HG02943 (cell line): ENCODE data around the gene JAG2.
"Not testable (repeated sequence)": the region's sequence is repeated elsewhere in the genome, so short reads cannot be mapped to it uniquely, and the experiment has no call there.

Source experiments
- ATAC-seq: cut with Tn5 transposase; IDR thresholded peaks from one replicate; pipeline ENCODE4 v1.9.1; 2021; ENCODE audit warnings: mild to moderate bottlenecking, low read depth, moderate library complexity; ENCODE audit not compliant: unreplicated experiment

JAG2 gene

DNA sequence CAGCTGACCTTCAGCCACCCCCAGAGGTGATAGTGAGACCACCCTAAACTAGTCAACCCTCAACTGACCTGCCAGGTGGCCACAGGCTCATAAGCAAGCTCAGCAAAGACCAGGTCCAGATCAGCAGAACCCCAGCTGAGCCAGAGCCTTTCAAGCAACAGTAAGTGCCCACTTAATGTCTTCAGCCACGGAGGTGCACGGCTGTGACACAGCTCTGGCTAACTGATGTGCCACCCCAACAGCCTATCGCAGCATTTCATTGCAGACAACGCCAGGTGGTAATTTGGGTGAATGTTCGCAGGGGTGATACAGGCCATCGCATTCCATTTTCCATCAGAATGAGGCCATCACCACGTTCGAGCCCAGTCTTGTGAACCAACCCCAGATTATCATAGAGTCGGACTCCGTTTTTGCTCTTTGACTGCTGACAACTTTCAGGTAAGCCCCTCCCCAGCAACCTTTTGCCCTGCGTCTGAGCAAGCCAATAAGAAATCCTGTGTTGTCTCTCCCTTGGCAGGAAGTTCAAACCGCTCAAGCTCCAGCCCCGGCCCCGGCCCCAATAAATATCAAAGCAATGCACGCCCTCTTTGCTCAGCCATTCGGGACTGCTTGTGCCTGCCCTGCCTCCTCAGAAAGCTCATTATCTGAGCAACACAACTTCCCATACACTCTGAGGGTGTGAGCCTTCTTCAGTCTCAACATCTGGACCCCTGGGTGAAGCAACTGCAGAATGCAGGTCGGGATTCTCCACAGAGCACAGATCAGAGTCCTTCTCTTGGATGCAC, 44.4 kb downstream of the JAG2 start:
- no peak for ATAC-seq

GRCh38 chr14:105123064-105123665, 45.4 kb downstream of the JAG2 start:
- ATAC-seq = no peak

DNA sequence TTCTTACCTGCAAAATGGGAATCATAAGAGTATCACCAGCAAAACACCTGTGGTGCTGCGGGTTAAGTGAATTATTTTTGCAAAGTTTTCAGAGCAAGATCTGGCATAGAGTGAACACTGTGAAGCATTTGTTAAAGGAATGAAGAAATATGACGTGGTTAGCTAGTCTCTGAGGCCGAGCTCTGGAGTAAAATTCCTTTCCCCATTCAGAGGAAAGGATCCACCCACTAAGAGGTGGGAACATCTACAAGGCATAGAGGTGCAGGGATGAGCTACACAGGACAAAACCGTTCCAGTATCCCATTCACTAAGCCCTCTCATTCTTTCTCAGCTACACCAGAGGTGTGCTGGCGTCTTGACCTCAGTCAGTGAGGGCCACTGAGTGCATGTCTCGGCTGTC, 48.5 kb downstream of the JAG2 start:
- no peak for ATAC-seq

GRCh38 chr14:105119408-105120025, 49.1 kb downstream of the JAG2 start:
- ATAC-seq = no peak

DNA sequence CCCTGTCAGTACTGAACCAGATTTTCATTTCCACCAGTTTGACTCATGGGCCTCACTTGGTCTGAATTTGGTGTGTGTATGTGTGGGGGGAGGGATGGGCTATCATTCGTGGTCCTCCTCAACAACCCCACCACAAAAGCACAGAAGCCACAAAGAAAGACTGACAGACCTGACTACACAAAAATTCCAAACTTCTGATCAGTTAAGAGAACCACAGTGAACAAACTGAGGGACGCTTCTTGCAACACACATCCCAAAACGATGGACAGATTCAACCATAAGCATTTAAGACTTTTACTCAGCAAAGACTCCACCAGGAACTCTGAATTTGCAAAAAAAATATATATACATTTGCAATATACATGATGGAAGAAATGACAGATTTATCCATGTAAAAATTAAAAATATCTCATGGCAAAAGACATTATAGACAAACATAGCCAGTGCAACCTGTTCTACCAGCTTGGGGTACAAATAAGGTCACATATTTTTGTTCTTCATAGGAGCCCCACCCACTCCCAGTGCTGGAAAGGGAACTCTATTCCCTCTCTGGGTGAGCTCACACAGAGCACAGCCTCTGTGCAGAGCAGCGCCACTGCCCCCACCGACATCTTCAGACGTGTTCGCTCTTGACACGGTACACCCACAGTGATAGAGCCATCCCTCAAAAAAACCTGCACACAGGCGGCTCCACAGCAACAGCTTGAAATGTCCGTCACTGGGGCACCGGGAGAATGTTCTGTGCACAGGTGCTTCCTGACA, 49.7 kb downstream of the JAG2 start:
- ATAC-seq = no peak

DNA sequence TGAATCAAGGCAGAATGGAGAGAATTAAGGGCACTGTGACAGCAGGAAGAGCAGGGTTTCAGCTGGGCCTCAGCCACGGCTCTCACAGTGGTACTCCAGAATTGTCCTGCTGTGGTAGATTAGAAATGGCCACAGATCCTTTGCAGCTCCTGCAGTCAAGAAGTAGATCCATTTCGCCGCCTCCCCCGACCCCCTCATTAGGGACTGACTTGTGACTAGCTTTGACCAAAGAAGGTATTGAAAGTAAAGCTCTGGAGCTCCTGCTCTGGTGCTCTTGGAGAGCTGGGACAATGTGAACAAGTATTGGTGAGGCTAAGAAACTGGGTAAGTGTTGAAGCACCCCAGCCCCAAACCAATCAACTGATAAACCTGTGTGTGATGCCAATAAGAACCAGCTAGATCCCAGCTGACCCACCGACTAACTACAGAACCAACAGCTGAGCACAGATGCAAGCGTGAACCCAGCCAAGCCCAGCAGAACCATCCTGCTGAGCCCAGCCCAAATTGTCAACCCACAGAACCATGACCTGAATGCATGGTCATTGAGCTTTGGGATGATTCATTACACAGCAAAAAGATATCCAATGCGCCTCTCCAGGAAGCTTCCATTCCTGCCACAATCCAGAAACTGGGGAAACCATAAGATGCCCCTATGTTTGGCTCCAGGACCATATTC, 50.7 kb downstream of the JAG2 start:
- no peak for ATAC-seq

- no peak for ATAC-seq
These were observed 51.3 kb downstream of the JAG2 start for GRCh38 chr14:105117257-105117646.

GRCh38 chr14:105116451-105117256, 51.9 kb downstream of the JAG2 start:
- no peak for ATAC-seq

- ATAC-seq = not testable (repeated sequence)
These were observed 59.3 kb downstream of the JAG2 start for GRCh38 chr14:105109243-105109642.

DNA sequence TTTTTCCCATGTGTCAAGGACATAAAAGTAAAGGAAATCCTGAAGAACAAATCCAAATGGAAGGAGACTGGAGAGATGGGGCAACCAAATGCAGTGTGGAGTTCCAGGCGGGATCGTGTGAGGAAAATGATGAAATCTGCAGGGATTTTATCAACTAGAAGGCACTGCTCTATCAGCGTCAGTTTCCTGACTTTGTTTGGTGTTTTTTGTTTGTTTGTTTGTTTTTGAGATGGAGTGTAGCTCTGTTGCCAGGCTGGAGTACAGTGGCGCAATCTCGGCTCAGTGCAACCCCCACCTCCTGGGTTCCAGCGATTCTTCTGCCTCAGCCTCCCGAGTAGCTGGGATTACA, 60.1 kb downstream of the JAG2 start:
- no peak for ATAC-seq

- no peak for ATAC-seq
These were observed 60.6 kb downstream of the JAG2 start for GRCh38 chr14:105107781-105108515.

DNA sequence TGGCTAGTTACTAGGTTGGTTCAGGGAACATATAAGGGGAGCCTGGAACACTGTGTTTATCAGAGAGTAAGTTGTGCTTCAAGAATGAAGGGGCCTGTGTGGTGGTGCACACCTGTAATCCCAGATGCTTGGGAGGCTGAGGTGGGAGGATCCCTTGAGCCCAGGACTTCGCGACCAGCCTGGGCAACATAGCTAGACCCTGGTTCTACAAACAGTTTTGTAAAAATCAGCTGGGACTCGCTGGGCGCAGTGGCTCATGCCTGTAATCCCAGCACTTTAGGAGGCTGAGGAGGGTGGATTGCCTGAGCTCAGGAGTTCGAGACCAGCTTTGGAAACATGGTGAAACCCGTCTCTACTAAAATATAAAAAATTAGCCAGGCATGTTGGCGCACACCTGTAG, 61.2 kb downstream of the JAG2 start:
- ATAC-seq = no peak

- ATAC-seq = no peak
These were observed 63.4 kb downstream of the JAG2 start for GRCh38 chr14:105105158-105105557.

- no peak for ATAC-seq
These were observed 65.7 kb downstream of the JAG2 start for GRCh38 chr14:105102893-105103292.

DNA sequence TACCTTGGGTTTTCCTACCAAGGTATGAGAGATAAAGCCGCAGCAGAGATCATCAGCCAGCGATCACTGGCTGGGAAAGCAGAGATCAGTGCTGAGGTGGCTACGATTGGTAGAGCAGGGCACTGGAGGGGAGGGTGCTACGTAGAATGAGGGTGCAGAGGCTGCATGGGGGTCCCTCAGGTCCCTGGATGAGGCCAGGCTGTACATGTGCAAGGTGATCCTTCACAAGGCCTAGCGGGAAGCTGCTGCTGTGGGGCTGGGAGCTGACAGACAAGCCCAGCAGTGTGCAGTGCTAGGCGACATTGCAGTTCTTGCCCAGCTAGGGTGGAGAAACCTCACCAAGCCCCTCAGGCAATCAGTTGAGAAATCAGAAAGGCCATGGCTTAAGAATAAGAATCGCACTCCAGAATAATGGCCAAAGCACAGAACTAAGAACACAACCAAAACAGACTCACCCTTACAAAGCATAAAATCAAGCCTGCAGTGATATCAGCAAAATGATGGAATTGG, 66.2 kb downstream of the JAG2 start:
- no peak for ATAC-seq

- no peak for ATAC-seq
These were observed 67.7 kb downstream of the JAG2 start for GRCh38 chr14:105100910-105101309.

GRCh38 chr14:105099778-105100177, 68.8 kb downstream of the JAG2 start:
- no peak for ATAC-seq

DNA sequence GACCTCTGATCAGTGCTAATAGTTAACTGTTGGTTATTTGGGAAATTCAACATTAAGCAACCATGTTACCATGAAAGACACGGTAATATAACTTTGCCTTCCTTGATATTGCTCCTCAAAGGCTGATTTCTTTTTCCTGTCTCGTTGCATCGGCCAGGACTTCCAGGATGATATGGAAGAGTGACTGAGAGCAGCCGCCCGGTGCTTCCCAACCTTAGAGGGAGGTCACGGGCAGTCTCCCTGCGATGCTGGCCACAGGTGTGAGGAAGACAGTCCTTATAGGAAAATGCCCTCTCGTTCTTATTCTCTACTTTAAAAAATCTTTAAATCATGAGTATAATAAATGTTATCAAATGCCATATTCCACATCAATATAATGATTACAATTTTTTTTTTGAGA, 70.3 kb downstream of the JAG2 start:
- ATAC-seq = no peak

DNA sequence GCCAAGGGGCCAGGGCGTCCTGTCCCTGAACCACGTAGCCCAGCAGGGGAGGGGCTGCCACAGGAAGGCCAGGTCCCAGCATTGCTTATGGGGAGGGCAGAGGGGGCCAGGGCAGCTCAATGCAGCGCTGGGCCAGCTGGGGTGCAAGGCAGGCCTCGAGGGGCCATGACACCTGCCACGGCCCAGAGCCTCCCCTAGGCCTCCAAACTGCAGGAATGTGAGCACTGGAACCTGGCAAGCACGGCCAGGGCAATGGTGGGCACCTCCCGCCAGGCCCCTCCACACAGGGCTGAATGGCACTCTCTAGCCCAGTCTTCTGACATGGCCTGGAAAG, 70.8 kb downstream of the JAG2 start:
- ATAC-seq = no peak
